IMR-90 (cell line): Measurements from ENCODE around the gene GRAMD2B.

Source experiments
- CEBPB ChIP-seq: IDR thresholded peaks from 2 replicates; pipeline ENCODE4 v1.6.1; 2012; ENCODE audit warnings: low read depth, low read length, improper control_type of control experiment
- CTCF ChIP-seq: conservative IDR thresholded peaks from 2 replicates; pipeline ENCODE4 v1.5.1; 2012; ENCODE audit warnings: mild to moderate bottlenecking, low read depth, low read length, improper control_type of control experiment
- ELK1 ChIP-seq: fragments of 150-350 bp; IDR thresholded peaks from 2 replicates; pipeline ENCODE4 v1.6.1; 2016; ENCODE audit warnings: low read depth, mild to moderate bottlenecking, low read length, moderate library complexity, borderline replicate concordance
- FOS ChIP-seq: fragments of 150-350 bp; IDR thresholded peaks from 2 replicates; pipeline ENCODE4 v1.6.1; 2016; ENCODE audit warnings: low read depth, low read length
- MAFK ChIP-seq: IDR thresholded peaks from 2 replicates; pipeline ENCODE4 v1.6.1; 2012; ENCODE audit warnings: low read depth, low read length, improper control_type of control experiment
- MAZ ChIP-seq: IDR thresholded peaks from 2 replicates; pipeline ENCODE4 v1.6.1; 2012; ENCODE audit warnings: low read depth, mild to moderate bottlenecking, low read length, improper control_type of control experiment, moderate library complexity, borderline replicate concordance
- NFE2L2 ChIP-seq: fragments of 150-350 bp; IDR thresholded peaks from 2 replicates; pipeline ENCODE4 v1.6.1; 2016; ENCODE audit warnings: low read depth, mild to moderate bottlenecking, low read length
- POLR2A ChIP-seq: IDR thresholded peaks from 2 replicates; pipeline ENCODE4 v1.6.1; 2012; ENCODE audit warnings: mild to moderate bottlenecking, low read depth, low read length
- RAD21 ChIP-seq: IDR thresholded peaks from 2 replicates; pipeline ENCODE4 v1.6.1; 2012; ENCODE audit warnings: low read length, improper control_type of control experiment
- RCOR1 ChIP-seq: IDR thresholded peaks from 2 replicates; pipeline ENCODE4 v1.6.1; 2012; ENCODE audit warnings: mild to moderate bottlenecking, low read length, improper control_type of control experiment; ENCODE audit not compliant: insufficient replicate concordance
- RFX5 ChIP-seq: IDR thresholded peaks from 2 replicates; pipeline ENCODE4 v1.8.0; 2012; ENCODE audit warnings: low read depth, mild to moderate bottlenecking, low read length, moderate library complexity

- TF ChIP-seq POLR2A (no peak), MAZ (no peak), CTCF (no peak), MAFK (no peak), FOS (no peak), CEBPB (no peak), RCOR1 (no peak), RAD21 (no peak), NFE2L2 (no peak), ELK1 (no peak), RFX5 (no peak)
Measured at GRCh38 chr5:126525630-126526245, 102.5 kb downstream of the GRAMD2B start.
